Esophagus muscularis mucosa (tissue), 4 donors: ENCODE data around the gene FDXR. TPM values are rescaled to one million over a fixed set of nuclear protein-coding genes. Genes with fewer than 3 reads are reported as not detected.

ENCODE experiments used
- DNase-seq: peaks from one replicate; pipeline ENCODE4 v3.0.0-alpha.2; 2017; ENCODE audit errors: extremely low spot score
- H3K27ac ChIP-seq, 4 donors: fragments of 200-600 bp; sonication (generic); replicated peaks in 1 of 4; 1 replicate in 3 of 4; 2 replicates in 1 of 4; pipeline ENCODE4 v1.5.1; 2016 to 2019; ENCODE audit warnings: mild to moderate bottlenecking in 1 of 4
- H3K27me3 ChIP-seq, 4 donors: fragments of 200-600 bp; sonication (generic); one replicate each; pipeline versions ENCODE4 v1.5.1 to v1.6.0; 2016 to 2019
- H3K36me3 ChIP-seq, 4 donors: fragments of 200-600 bp; sonication (generic); one replicate each; pipeline ENCODE4 v1.5.1; 2016 to 2019
- H3K4me1 ChIP-seq, 4 donors: fragments of 200-600 bp; sonication (generic); one replicate each; pipeline ENCODE4 v1.5.1; 2016 to 2019
- H3K4me3 ChIP-seq, 4 donors: fragments of 200-600 bp; sonication (generic); 1 replicate in 2 of 4; 2 replicates in 2 of 4; pipeline ENCODE4 v1.5.1; 2016 to 2019; ENCODE audit warnings: mild to moderate bottlenecking in 4 of 4, moderate library complexity in 1 of 4
- H3K9me3 ChIP-seq, 4 donors: fragments of 200-600 bp; sonication (generic); 1 replicate in 3 of 4; 2 replicates in 1 of 4; pipeline ENCODE4 v1.5.1; 2016 to 2019
- CTCF ChIP-seq, 3 experiments: fragments of 200-600 bp in 2 of 3; fragments of 450-650 bp in 1 of 3; sonication (generic) in 2 of 3; IDR thresholded peaks; one replicate each; pipeline ENCODE4 v1.5.1; 2017 to 2019; ENCODE audit warnings: antibody characterized with exemption in 3 of 3, mild to moderate bottlenecking in 2 of 3, moderate library complexity in 1 of 3
- EP300 ChIP-seq: sonication (generic); formaldehyde crosslinking; IDR thresholded peaks from one replicate; pipeline ENCODE4 v1.6.1; 2017; ENCODE audit warnings: antibody characterized with exemption
- POLR2A ChIP-seq: fragments of 450-650 bp; IDR thresholded peaks from one replicate; pipeline ENCODE4 v1.6.1; 2017; ENCODE audit warnings: antibody characterized with exemption, moderate library complexity, mild to moderate bottlenecking, low read depth
- POLR2AphosphoS5 ChIP-seq, 2 donors: sonication (generic); formaldehyde crosslinking; IDR thresholded peaks; one replicate each; pipeline ENCODE4 v1.6.1; 2017; ENCODE audit warnings: antibody characterized with exemption in 2 of 2
- WGBS: methylation state at CpG from one replicate; pipeline ENCODE4 v1.1.5; 2018; 5-methylcytosine and 5-hydroxymethylcytosine counted together
- intact Hi-C: fragments of 100-400 bp; cut with DNase I; formaldehyde crosslinking; loops from one replicate; pipeline ENCODE4 v1.15.1; 2023
- total RNA-seq, 4 donors: library from RNA; depleted of rRNA; stranded (reverse); fragments of >200 nt; gene quantifications; one replicate each; pipeline versions ENCODE4 v1.1.0 to v1.2.1, GENCODE V29; 2016

The FDXR gene
- total RNA-seq, 4 donors from 2014 or later, result 4.9 to 10.6 (median 7.0) TPM

GRCh38 chr17:74920642-74921025, 47.8 kb upstream of the FDXR start:
- DNase-seq, result no peak
- Histone ChIP-seq H3K9me3 (no peaks in the 10 kb centered on the region), H3K4me1 (peaks cover 21 to 38% (median 27%) of the 10 kb centered on the region in 4 donors), H3K27ac (no peak overlapping the region), H3K4me3 (no peak overlapping the region), H3K27me3 (peaks cover 7 to 93% (median 36%) of the 10 kb centered on the region in 4 donors), H3K36me3 (no peaks in the 10 kb centered on the region)
- no peak for TF ChIP-seq EP300
- no peak for TF ChIP-seq POLR2A
- TF ChIP-seq CTCF (IDR thresholded peaks at IDR 0.05), result no peak
- TF ChIP-seq POLR2AphosphoS5 (IDR thresholded peaks at IDR 0.05), result no peak
- WGBS, result 66% methylated on average over 5 of the region's 6 CpGs
- intact Hi-C loops, result loop anchor here (5.0 kb wide), 1 partner anchor 37 kb away; no protein-coding TSS in a partner anchor

GRCh38 chr17:74920306-74920620, 47.5 kb upstream of the FDXR start:
- TF ChIP-seq EP300 (no peak), POLR2A (no peak), POLR2AphosphoS5 (IDR thresholded peaks at IDR 0.05) (no peak), CTCF (IDR thresholded peaks at IDR 0.05) (no peak)
- no peaks in the 10 kb centered on the region for H3K36me3 ChIP-seq
- H3K4me3 ChIP-seq, result no peak overlapping the region
- intact Hi-C loops, result loop anchor here (5.0 kb wide), 1 partner anchor 37 kb away; no protein-coding TSS in a partner anchor
- no peak overlapping the region for H3K27ac ChIP-seq
- peaks cover 7 to 92% (median 36%) of the 10 kb centered on the region in 4 donors for H3K27me3 ChIP-seq
- DNase-seq, result no peak
- no peaks in the 10 kb centered on the region for H3K9me3 ChIP-seq
- 79% methylated on average over 21 of the region's 27 CpGs for WGBS
- peaks cover 21 to 38% (median 27%) of the 10 kb centered on the region in 4 donors for H3K4me1 ChIP-seq

- no peaks in the 10 kb centered on the region for H3K9me3 ChIP-seq
- peaks cover 19 to 35% (median 24%) of the 10 kb centered on the region in 4 donors for H3K4me1 ChIP-seq
- DNase-seq, result no peak
- no peak overlapping the region for H3K27ac ChIP-seq
- H3K36me3 ChIP-seq, result no peaks in the 10 kb centered on the region
- H3K27me3 ChIP-seq, result peaks cover 7 to 86% (median 30%) of the 10 kb centered on the region in 4 donors
- TF ChIP-seq CTCF (IDR thresholded peaks at IDR 0.05) (no peak), EP300 (no peak), POLR2AphosphoS5 (IDR thresholded peaks at IDR 0.05) (no peak), POLR2A (no peak)
- WGBS, result 59% methylated on average over 22 of the region's 67 CpGs
- intact Hi-C loops, result loop anchor here (5.0 kb wide), 1 partner anchor 38 kb away; no protein-coding TSS in a partner anchor
- no peak overlapping the region for H3K4me3 ChIP-seq
Observed at GRCh38 chr17:74919440-74920305, 46.9 kb upstream of the FDXR start.

- WGBS, result 93% methylated on average over 5 of the region's 5 CpGs
- intact Hi-C loops, result no loop called here
- DNase-seq, result no peak
- no peak overlapping the region for H3K27ac ChIP-seq
- peaks cover 12 to 28% (median 17%) of the 10 kb centered on the region in 4 donors for H3K4me1 ChIP-seq
- no peaks in the 10 kb centered on the region for H3K36me3 ChIP-seq
- no peak for TF ChIP-seq CTCF (IDR thresholded peaks at IDR 0.05)
- TF ChIP-seq POLR2A, result no peak
- TF ChIP-seq POLR2AphosphoS5 (IDR thresholded peaks at IDR 0.05), result no peak
- no peak for TF ChIP-seq EP300
- no peak overlapping the region for H3K4me3 ChIP-seq
- no peaks in the 10 kb centered on the region for H3K9me3 ChIP-seq
- peaks cover 7 to 79% (median 23%) of the 10 kb centered on the region in 4 donors for H3K27me3 ChIP-seq
Observed at GRCh38 chr17:74918906-74919305, 46.1 kb upstream of the FDXR start.
